PFSK-1 (cell line): ENCODE data around the gene MAP3K19.

Source experiments
- FOXP2 ChIP-seq: optimal IDR thresholded peaks from 2 replicates; pipeline ENCODE3; 2011; ENCODE audit warnings: borderline replicate concordance, control low read depth, inconsistent platforms; ENCODE audit not compliant: insufficient read depth; ENCODE audit errors: extremely low read length, extremely low read depth
- REST ChIP-seq, 2 experiments: IDR thresholded peaks; 2 replicates each; pipeline versions ENCODE4 v1.6.1 to v1.8.0; 2011 to 2012; ENCODE audit warnings: low read depth in 2 of 2, low read length in 2 of 2, control low read depth in 1 of 2, inconsistent platforms in 1 of 2, mild to moderate bottlenecking in 1 of 2, moderate library complexity in 1 of 2; ENCODE audit not compliant: insufficient read depth in 1 of 2
- TAF1 ChIP-seq: IDR thresholded peaks from 2 replicates; pipeline ENCODE4 v1.6.1; 2012; ENCODE audit warnings: low read length, control low read depth, borderline replicate concordance; ENCODE audit not compliant: insufficient read depth

- no peak for TF ChIP-seq TAF1
- TF ChIP-seq REST (IDR thresholded peaks at IDR 0.05; ENCODE audit: insufficient read depth in 1 of 2, low read depth in 2 of 2, low read length in 2 of 2) = no peak
- no peak for TF ChIP-seq FOXP2
These were observed 41.5 kb downstream of the MAP3K19 start for GRCh38 chr2:135005753-135006152.
